Osteoblast (primary cell): ENCODE measurements around the gene C7orf25. TPM values are rescaled to one million over a fixed set of nuclear protein-coding genes. Genes with fewer than 3 reads are reported as not detected.

Source experiments
- DNase-seq: peaks from one replicate; pipeline ENCODE4 v3.0.0; 2011; ENCODE audit warnings: low spot score, mixed read lengths; ENCODE audit not compliant: insufficient read length; ENCODE audit errors: missing footprints
- H2AFZ ChIP-seq: 2 replicates; pipeline ENCODE4 v1.6.0; 2011; ENCODE audit warnings: mild to moderate bottlenecking, low read length
- H3K27ac ChIP-seq: 2 replicates; pipeline ENCODE4 v1.5.1; 2011; ENCODE audit warnings: mild to moderate bottlenecking, low read depth, low read length, moderate library complexity
- H3K27me3 ChIP-seq: 2 replicates; pipeline ENCODE4 v1.6.0; 2012; ENCODE audit warnings: mild to moderate bottlenecking, control low read depth, inconsistent platforms, low read length, moderate library complexity; ENCODE audit not compliant: insufficient read depth
- H3K36me3 ChIP-seq: 2 replicates; pipeline ENCODE4 v1.5.1; 2011; ENCODE audit warnings: mild to moderate bottlenecking, low read length, control low read depth, moderate library complexity; ENCODE audit not compliant: insufficient read depth
- H3K4me1 ChIP-seq: 2 replicates; pipeline ENCODE4 v1.5.1; 2011; ENCODE audit warnings: mild to moderate bottlenecking, low read length, control low read depth, moderate library complexity; ENCODE audit not compliant: insufficient read depth
- H3K4me2 ChIP-seq: 2 replicates; pipeline ENCODE4 v1.6.0; 2011; ENCODE audit warnings: mild to moderate bottlenecking, low read length; ENCODE audit not compliant: insufficient read depth
- H3K4me3 ChIP-seq: fragments of 200-600 bp; sonication (generic); 3 replicates; pipeline ENCODE4 v1.5.1; 2012; ENCODE audit warnings: mild to moderate bottlenecking, low read length, inconsistent platforms; ENCODE audit not compliant: insufficient read depth
- H3K79me2 ChIP-seq: 2 replicates; pipeline ENCODE4 v1.6.0; 2012; ENCODE audit warnings: mild to moderate bottlenecking, low read length, control low read depth, inconsistent platforms; ENCODE audit not compliant: insufficient read depth
- H3K9me3 ChIP-seq: 2 replicates; pipeline ENCODE4 v1.5.1; 2011; ENCODE audit warnings: low read depth, low read length, control low read depth
- H4K20me1 ChIP-seq: 2 replicates; pipeline ENCODE4 v1.6.0; 2012; ENCODE audit warnings: mild to moderate bottlenecking, low read length, control low read depth; ENCODE audit not compliant: insufficient read depth
- total RNA-seq: library from RNA; depleted of rRNA; stranded (reverse); fragments of >200 nt; gene quantifications from 2 replicates; pipeline ENCODE4 v1.2.3, GENCODE V29; 2012
- TF ChIP-seq, protein P1 (sequence below): IDR thresholded peaks from 2 replicates; pipeline ENCODE4 v1.5.1; 2011; ENCODE audit warnings: mild to moderate bottlenecking, low read depth, low read length, moderate library complexity; ENCODE audit errors: extremely low read depth

The C7orf25 gene
- total RNA-seq, 1 donor: 8.7 TPM

DNA sequence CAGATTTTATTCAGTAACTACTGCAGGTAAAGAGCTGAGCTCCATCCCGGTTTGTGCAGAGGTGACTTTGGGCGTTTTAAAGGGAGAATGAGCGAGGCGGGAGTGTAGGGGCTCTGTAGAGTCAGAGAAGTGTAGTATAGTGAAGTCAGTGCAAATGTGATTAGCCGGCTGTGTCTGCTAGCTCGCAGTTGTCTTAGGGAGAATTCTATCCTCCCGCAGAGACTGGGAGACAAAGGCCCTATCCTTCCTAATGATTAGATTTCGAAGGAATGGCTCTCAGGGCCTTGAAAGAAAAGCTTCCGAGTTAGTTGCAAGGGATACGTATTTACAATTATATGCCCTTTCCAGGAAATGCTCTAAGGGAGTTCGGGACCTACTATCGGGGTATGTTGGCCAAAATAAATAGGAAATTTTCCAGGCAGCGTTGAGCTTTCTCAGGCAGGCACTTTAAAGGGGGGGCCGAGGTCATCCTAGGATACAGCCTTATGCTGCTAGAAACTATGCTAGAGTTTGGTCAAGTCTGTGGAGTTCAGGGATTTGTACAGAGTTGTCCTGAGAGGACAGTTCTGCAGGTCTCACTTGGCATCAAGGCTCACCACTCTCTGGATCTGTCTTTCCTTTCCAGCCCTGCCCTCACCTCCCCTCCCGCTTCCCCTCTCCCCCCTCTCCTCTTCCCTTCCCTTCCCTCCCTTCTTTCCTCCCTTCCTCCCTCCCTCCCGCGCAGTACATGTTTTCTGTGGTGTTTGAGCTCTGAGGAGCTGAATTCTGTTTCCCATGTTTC lies 21.1 kb upstream of the C7orf25 start:
- Histone ChIP-seq H3K4me3 (peak overlapping the region; percentile 92), H2AFZ (peak overlapping the region; percentile 94), H4K20me1 (peaks cover 35% of the 10 kb centered on the region), H3K27ac (peak overlapping the region; percentile 70), H3K4me1 (peaks cover 19% of the 10 kb centered on the region), H3K4me2 (peak overlapping the region; percentile 96), H3K36me3 (peaks cover 27% of the 10 kb centered on the region), H3K79me2 (peaks cover 71% of the 10 kb centered on the region), H3K27me3 (no peaks in the 10 kb centered on the region), H3K9me3 (no peaks in the 10 kb centered on the region)
- DNase-seq: no peak
- TF ChIP-seq, protein P1, sequence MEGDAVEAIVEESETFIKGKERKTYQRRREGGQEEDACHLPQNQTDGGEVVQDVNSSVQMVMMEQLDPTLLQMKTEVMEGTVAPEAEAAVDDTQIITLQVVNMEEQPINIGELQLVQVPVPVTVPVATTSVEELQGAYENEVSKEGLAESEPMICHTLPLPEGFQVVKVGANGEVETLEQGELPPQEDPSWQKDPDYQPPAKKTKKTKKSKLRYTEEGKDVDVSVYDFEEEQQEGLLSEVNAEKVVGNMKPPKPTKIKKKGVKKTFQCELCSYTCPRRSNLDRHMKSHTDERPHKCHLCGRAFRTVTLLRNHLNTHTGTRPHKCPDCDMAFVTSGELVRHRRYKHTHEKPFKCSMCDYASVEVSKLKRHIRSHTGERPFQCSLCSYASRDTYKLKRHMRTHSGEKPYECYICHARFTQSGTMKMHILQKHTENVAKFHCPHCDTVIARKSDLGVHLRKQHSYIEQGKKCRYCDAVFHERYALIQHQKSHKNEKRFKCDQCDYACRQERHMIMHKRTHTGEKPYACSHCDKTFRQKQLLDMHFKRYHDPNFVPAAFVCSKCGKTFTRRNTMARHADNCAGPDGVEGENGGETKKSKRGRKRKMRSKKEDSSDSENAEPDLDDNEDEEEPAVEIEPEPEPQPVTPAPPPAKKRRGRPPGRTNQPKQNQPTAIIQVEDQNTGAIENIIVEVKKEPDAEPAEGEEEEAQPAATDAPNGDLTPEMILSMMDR: no peak

DNA sequence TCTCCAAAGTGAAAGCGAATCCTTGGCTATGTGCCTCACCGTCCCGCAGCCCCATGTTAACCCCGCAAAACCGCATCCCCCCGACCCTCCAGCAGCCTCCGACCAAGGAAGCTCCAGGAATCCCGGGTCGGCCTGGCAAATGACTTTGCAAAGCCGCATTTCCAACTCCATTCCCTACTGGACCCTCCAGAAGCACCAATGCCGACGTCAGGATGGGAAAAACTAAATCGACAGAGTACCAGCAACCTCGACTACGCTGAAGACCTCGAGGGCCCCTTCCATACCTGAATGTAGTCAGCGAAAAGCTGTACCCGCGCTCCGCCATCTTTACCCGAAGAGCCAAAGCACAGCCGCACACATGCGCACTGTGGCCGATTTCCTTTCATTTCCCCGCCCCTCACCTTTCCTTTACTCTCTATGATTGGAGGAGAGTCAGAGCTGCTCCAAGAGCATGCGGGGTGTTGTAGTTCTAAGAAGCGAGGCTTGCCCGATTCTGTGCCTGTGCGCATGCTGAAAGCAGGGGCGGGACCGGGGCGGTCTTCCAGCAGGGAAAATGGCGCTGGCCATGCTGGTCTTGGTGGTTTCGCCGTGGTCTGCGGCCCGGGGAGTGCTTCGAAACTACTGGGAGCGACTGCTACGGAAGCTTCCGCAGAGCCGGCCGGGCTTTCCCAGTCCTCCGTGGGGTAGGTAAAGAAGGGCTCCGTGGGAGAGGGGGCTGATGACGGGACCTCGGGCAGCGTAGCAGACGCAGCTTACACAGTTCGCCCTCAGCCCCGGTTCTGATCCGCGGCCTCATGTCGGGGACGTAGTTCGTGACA lies 20.2 kb upstream of the C7orf25 start, which contains the start of the genes MRPL32 and PSMA2:
Gene MRPL32 (plus strand): TSS at position 543 of the 818 bp plus-strand sequence. CDS start 11 bp downstream, at position 554.
Gene PSMA2 (minus strand): TSS at position 341 of the 818 bp plus-strand sequence. CDS start 16 bp downstream, at position 325.
- H3K27me3 ChIP-seq: no peaks in the 10 kb centered on the region
- TF ChIP-seq, protein P1: no peak
- H3K4me2 ChIP-seq: peak within 1 kb of the TSS; percentile 96
- H3K79me2 ChIP-seq: peaks cover 78% of the 10 kb centered on the region
- DNase-seq: peak; percentile 95
- H3K9me3 ChIP-seq: no peaks in the 10 kb centered on the region
- peak within 1 kb of the TSS; percentile 70 for H3K27ac ChIP-seq
- H3K4me1 ChIP-seq: peaks cover 21% of the 10 kb centered on the region
- peak within 1 kb of the TSS; percentile 92 for H3K4me3 ChIP-seq
- H4K20me1 ChIP-seq: peaks cover 44% of the 10 kb centered on the region
- peaks cover 24% of the 10 kb centered on the region for H3K36me3 ChIP-seq
- H2AFZ ChIP-seq: peak within 1 kb of the TSS; percentile 95

DNA sequence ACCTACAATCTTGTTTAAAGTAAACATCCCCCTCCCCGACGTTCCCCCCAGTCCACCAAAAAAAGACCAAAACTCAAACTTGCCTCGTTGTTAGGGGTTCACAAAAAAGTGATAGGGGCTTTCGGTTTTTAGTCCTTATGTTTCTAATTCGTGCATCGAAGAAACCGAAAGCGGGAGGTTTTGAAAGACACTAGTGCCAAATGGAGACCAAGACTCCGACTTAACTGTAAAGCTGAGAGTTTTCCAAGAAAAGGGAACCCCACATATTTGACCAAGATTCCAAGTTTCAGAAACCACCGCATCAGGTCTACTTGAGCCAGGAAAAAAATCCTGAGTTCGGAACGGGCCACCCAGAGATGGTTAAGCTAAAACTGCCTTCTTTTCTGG lies 19.6 kb upstream of the C7orf25 start:
- H3K27me3 ChIP-seq: no peaks in the 10 kb centered on the region
- H3K9me3 ChIP-seq: no peaks in the 10 kb centered on the region
- H4K20me1 ChIP-seq: peaks cover 46% of the 10 kb centered on the region
- peaks cover 26% of the 10 kb centered on the region for H3K36me3 ChIP-seq
- TF ChIP-seq, protein P1: no peak
- H3K79me2 ChIP-seq: peaks cover 81% of the 10 kb centered on the region
- H2AFZ ChIP-seq: peak overlapping the region; percentile 95
- peaks cover 21% of the 10 kb centered on the region for H3K4me1 ChIP-seq
- peak overlapping the region; percentile 70 for H3K27ac ChIP-seq
- peak overlapping the region; percentile 91 for H3K4me2 ChIP-seq
- H3K4me3 ChIP-seq: peak overlapping the region; percentile 92
- DNase-seq: no peak

DNA sequence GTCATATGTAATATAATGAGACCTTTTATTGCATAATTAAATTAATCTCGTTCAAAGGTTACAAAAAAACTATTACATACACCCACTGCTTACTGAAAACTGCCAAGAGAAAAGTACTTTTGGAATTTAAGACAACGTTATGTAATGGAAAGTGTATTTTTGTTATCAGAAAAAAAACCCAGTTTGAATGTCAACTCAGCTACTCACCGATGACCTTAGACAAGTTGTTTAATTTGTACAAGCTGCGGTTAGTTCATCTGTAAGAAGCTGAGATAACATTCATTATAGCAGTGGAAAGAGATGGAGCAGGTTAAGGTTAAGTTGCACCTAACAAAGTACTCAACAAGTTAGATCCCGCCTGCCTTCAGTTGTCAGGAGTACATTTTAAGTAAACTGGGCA lies 19.0 kb upstream of the C7orf25 start:
- Histone ChIP-seq H2AFZ (no peak overlapping the region), H3K27me3 (no peaks in the 10 kb centered on the region), H3K4me1 (peaks cover 21% of the 10 kb centered on the region), H3K4me3 (peak overlapping the region; percentile 92), H3K27ac (peak overlapping the region; percentile 70), H3K4me2 (peak overlapping the region; percentile 91), H4K20me1 (peaks cover 46% of the 10 kb centered on the region), H3K9me3 (no peaks in the 10 kb centered on the region), H3K36me3 (peaks cover 27% of the 10 kb centered on the region), H3K79me2 (peaks cover 85% of the 10 kb centered on the region)
- no peak for DNase-seq
- TF ChIP-seq, protein P1: no peak
